CD4-positive, alpha-beta T cell treated with Interferon alpha-2 for 1 hour (primary cell): ENCODE data around the gene KDM4D.
"Not testable (repeated sequence)": the region's sequence is repeated elsewhere in the genome, so short reads cannot be mapped to it uniquely, and the experiment has no call there.

Experiments
- DNase-seq, 2 donors: peaks; one replicate each; pipeline ENCODE4 v3.0.0-alpha.2; 2020 to 2022

The KDM4D gene

DNA sequence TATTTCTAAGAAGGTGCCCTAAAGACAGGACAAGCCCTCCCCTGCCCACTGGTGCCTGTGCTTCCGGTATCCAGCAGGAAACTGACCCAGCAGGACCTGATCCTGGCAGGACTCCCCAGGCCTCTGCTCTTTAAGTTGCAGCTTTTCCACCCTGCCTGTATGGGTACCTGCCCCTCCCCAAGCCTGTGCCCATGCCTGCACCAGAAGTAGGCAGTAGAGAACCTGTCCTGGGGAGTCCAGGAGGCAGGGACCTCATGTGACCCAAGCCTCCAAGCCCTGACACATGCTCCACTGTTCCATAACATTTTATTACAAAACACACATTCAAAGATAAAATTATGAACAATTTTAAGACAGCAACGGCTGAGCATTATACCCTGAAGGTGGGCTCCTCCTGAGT lies 14.3 kb upstream of the KDM4D start:
- no peak for DNase-seq

DNA sequence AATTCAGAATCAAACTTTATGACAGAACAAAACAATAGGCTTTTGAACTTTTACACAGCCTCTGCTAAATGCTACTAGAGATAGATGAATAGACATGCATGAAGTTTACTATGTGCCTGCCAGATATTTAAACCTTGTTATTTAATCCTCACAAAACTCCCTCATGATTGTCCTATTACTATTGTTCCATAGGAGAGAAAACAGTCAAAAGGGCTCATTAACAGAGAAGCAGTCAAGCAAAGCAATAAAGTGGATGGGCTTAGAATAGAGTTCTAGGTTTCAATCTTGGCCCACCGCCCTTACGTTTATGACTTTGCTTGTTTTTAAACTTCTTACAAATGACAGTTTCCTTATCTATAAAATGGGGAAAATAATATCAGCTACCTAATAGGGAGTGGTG lies 13.0 kb upstream of the KDM4D start:
- DNase-seq: no peak

DNA sequence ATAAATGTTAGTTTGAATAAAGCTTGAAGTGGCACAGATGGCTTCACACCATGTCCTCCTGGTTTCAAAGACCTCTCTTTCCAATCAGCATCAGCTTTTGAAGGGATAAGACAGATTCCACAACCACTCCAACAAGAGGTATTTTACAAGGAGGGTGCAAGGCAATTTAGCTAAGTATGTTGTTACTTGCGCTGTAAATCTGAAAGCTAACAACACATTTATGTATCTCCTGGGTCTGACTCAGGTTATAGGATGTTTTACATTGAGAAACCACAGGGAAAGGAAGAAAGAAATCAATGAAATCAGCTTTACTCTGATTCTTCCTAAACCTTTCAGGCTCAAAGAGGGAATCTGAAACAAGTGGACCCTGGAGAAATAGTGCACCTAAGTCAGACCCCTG lies 12.3 kb upstream of the KDM4D start:
- DNase-seq: no peak

DNA sequence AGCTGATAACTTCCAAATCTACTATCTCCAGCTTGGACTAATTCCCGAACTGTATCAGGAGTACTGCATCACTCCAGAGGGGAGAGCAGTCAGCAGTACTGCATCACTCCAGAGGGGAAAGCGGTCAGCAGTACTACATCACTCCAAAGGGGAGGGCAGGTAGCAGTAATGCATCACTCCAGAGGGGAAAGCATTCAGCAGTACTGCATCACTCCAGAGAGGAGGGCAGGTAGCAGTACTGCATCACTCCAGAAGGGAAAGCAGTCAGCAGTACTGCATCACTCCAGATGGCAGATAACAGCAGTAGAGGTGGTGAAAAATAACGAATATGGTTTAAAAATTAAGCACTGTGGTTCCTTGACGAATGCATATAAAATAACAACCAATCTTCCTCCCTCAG lies 8.6 kb upstream of the KDM4D start:
- DNase-seq: no peak

DNA sequence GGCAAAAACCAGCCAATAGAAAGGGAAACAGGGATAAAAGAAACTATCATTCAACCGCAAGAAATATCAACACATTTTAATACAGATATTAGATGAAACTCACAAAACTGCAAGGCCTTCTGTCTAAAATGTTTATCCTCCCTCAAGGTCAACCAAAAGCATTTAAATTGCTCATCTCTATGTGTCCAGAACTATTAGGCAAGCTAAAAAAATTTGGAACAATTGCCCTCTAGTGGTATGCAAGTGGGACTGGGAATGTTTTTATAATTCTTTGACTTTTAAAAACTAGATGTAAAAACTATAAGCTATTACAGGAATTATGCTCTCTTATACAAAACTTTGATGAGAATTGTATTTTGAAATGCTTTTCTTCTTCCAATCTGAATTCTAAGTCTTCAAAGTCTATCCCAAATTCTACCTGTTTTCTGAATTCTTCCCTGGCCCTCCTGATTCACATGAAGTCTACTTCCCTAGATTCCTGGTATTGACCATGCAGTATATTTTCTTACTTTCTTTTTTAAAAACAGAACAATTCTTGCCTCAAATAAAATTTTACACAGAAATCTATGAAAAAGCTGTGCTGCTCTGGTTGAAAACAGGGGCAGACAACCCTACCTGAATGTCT lies 5.1 kb upstream of the KDM4D start:
- no peak for DNase-seq

DNA sequence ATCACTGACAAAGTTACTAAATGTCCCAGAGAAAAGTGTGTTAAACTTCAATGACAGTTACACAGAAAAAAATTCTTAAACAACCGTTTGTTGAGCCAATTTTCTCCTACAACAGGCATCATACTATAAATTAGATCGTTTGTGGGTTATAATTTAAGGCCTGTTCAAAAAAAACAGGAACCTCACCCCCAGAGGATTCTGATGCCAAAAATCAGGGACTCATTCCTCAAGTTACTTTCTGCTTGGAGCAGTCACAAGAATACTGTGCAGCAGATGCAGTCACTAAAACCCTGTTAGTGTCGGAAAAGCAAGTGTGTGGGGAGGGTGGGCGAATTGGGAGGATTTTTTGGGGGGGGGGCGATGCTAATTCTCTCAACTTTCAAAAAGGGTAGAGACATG lies 810 bp upstream of the KDM4D start:
- DNase-seq: no peak

DNA sequence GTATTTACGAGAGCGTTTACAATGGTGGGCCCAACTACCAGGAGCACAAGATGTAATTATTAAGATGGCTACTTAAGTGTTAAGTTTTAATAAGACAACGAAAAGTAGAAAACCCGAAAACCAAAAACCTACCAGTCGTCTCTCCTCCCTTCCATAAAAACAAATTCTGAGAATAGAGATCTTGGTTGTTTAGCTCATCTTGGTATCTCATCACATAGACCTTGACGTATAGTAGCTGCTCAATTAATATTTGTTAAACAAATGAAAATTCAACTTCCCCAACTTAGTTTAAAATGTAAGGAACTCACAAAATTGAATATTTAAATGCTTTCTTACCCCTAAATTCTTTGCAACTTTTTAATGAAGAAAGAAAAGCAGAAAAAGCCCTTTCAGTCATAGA lies 669 bp downstream of the KDM4D start:
- DNase-seq: no peak

DNA sequence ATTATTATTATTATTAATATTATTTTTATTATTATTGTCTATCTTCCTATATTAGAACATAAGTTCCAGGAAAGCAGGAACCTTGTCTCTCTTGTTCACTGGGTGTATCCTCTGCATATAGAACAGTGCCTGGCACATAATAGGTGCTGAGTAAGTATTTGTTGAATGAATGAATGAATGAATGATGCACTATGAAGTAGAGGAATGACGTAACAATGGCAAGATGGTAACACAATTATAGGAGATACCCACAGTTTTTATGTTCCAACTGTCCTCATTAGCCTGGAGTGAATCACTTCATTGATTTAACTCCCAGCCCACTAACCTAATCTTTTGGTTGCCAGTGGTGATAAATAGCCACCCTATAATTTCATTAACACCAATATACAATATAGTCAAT lies 2.1 kb downstream of the KDM4D start:
- DNase-seq: no peak

DNA sequence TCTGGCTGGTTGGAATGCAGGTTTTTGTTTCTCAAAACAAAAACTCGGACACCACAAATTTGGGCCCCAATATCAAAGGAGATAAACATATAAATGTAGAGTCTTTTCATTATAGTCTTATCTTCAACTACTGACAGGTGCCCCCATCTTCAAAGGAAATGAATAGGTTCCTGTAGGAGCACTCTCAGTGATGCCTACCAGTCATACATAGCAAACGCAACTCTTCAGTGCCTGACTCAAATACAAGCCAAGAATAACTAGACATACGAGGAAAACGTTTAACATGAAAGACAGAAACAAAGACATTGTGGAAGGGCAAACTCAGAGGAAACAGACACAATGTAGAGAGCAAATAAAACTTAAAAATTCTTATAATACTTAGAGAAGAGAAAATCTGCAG lies 13.9 kb downstream of the KDM4D start:
- no peak for DNase-seq

DNA sequence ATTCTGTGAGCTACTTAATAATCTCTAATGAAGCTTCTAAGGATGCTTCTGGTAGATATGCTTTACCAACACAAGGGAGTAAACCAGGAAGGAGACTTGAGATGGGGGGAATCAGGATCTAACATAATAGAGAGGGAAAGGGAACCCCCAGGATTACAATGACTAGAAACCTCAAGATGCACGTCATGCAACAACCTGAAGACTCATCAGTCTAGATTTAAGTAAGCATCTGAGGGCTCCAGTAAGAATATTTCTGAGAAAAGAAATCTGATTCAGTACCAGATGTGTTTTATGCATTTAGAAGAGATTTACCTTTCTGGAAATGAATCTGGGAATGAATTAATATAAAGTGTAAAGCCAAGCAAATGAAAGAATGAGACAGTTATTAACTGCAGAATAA lies 15.2 kb downstream of the KDM4D start:
- DNase-seq: no peak

DNA sequence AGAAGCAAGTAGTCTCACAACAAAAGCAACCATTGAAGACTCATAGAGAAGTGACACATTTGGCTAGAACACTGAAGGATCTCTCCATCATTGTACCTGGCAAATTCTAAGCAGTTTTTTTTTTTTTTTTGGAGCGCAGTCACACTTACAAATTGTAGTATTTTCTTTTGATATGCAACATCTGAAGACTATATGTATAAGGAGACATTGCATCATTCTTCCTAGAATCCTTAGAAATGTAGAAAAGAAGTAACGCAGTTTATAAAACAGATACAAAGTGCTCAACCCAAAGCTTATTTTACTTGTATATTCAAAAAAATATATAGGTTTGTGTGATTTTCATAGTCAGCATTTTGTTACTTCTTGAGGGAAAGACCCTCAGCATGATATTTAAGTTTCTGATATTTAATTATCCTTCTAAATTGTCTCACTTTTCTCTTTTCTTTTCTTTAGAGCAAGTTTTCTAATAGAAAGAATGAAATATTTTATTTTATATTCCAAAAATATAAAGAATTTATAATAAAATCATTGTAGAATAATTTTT lies 20.0 kb downstream of the KDM4D start:
- no peak for DNase-seq

DNA sequence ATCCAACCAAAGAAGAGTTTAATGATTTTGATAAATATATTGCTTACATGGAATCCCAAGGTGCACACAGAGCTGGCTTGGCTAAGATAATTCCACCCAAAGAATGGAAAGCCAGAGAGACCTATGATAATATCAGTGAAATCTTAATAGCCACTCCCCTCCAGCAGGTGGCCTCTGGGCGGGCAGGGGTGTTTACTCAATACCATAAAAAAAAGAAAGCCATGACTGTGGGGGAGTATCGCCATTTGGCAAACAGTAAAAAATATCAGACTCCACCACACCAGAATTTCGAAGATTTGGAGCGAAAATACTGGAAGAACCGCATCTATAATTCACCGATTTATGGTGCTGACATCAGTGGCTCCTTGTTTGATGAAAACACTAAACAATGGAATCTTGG lies 23.9 kb downstream of the KDM4D start:
- no peak for DNase-seq

DNA sequence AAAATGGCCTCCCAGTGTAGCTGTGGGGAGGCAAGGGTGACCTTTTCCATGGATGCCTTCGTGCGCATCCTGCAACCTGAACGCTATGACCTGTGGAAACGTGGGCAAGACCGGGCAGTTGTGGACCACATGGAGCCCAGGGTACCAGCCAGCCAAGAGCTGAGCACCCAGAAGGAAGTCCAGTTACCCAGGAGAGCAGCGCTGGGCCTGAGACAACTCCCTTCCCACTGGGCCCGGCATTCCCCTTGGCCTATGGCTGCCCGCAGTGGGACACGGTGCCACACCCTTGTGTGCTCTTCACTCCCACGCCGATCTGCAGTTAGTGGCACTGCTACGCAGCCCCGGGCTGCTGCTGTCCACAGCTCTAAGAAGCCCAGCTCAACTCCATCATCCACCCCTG lies 24.8 kb downstream of the KDM4D start:
- no peak for DNase-seq

DNA sequence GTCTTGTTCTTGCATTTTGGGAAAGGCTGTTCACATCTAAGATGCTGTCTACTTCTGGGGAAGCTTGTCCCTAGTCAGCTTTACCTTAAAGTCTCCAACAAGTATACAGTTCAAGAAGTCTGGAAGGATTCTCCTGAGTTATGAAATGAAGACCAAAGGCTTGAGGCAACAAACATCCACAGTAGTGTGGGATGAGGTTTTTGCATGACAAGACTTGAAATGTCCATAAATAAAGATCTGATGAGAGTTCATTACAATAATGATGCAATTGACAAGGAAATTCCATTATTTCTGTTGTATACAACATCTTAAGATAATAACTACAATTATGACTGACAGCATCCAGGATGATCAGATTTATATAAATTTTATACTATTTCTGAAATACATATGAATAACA lies 30.2 kb downstream of the KDM4D start:
- DNase-seq: no peak

DNA sequence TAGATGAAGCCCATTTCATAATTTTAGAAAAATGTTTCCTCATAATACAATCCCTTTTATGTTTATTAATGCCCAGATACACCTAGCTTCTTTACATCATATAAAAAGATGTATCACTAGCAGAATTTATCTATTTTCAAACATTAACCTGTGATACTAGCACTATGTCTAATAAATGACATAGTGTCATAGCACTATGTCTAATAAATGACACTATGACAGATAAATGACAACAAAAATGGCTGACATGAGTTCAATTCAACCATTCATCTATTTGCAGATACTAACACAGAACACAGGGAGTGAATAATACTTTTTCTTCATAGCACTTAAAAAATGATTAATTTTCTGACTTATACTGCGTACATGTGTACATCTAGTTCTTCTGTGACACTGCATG lies 32.1 kb downstream of the KDM4D start:
- DNase-seq: no peak

DNA sequence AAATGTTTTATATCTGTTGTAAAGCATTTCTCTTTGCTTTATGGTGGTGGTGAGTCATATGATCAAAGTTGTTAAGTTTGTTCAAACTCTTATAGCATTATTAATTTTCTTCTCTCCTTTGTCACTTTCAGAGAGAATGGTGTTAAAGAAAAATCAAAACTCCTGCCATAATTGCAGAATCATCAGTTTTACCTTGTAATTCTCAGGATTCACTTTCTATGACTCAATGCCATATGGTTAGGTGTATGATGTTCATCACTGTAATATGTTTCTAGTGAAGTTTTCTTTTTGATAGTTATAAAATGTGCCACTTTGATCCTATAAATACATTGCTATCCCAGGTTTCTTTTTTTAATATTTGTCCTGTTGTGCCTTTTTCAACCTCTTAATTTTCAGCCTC lies 37.9 kb downstream of the KDM4D start:
- no peak for DNase-seq

DNA sequence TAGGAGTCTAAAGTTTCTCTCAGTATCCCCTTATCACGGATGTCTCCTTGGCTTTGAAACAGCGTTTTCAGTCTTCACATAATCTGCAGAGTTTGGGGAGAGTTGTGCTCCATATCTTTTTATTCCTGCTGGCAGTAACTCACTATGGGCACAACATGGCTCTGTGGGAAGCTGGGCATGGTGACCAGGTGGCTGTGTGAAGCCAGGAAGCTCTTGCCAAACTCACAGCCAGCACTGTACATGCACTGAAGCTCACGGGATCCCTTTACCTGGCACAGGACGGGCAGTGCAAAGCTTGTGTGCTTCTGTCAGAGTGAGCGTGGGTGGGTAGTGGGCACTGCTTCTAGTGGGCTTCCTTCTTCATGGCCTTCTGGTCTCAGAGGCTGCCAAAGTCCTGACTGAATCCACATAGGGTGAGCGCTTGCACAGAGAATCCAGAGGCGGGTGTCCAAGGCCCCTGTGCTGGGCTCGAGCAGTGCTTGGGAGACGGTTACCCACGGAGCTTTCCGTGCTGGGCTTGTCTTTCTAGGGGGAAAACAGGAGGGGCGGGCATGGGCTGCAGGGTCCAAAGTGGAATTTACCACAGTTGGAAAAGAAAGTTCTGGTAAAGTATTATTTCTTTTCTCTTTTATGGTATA lies 40.8 kb downstream of the KDM4D start:
- no peak for DNase-seq

DNA sequence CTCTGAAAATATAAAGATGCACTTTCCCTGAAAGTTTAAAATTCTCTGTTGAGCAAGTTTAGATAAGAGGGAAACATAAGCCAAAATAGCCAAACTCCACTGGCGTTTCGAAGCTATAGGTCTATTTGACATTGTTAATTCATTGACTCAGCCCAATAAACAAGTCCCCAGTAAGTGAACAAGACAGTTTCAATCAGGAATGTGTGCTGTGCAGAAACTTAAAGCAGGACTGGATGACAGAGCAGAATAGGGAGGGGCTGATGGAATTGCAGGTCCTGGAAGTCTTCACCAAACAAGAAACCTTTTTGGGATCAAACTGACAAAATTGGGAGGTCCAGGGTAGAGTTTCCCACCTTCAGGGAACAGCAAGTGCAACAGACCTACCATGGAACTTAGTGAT lies 42.6 kb downstream of the KDM4D start:
- no peak for DNase-seq

DNA sequence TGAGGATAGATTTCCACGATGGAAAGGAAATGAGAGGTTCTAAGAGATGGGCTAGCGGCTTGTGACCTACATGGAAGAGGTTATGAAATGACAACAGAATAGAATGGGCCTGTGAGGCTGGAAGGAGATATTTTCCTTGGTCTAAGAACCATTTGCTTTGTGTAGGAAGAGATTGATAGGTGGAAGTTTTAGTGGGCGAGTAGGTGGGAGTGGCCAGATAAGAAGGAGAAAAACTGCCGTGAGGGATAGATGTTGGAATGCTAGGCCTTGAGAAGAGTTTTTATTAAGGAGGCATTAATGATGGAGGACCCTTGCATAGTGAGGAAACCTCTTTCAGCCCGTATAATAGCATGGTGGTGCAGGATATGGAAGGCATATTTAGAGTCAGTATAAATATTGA lies 48.0 kb downstream of the KDM4D start:
- DNase-seq: not testable (repeated sequence)

DNA sequence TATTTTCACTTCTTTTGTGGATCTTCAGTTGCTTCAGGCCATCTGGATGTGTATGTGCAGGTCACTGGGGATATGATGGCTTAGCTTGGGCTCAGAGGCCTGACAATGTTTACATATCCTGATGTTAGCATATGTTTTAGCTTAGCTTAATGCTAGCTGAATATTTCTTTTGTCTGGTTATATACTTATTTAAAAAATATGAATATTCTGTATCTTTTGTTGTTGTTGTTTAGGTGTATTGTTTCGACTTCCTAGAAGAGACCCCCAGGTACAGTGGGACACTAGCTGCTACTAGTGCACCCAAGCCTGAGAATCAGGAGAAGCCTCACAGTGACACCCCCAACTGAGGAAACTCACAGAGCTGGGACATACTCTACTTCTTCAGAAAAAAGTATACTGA lies 51.4 kb downstream of the KDM4D start, which contains the start of gene KDM4E:
Gene KDM4E (plus strand): TSS at position 301 of the 400 bp plus-strand sequence. CDS start 300 bp downstream, outside the sequence.
- DNase-seq: no peak

DNA sequence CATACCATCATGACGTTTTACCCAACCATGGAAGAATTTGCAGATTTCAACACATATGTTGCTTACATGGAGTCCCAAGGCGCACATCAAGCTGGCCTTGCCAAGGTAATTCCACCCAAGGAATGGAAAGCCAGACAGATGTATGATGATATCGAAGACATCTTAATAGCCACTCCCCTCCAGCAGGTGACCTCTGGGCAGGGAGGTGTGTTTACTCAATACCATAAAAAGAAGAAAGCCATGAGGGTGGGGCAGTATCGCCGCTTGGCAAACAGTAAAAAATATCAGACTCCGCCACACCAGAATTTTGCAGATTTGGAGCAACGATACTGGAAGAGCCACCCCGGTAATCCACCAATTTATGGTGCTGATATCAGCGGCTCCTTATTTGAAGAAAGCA lies 52.1 kb downstream of the KDM4D start:
- DNase-seq: not testable (repeated sequence)

DNA sequence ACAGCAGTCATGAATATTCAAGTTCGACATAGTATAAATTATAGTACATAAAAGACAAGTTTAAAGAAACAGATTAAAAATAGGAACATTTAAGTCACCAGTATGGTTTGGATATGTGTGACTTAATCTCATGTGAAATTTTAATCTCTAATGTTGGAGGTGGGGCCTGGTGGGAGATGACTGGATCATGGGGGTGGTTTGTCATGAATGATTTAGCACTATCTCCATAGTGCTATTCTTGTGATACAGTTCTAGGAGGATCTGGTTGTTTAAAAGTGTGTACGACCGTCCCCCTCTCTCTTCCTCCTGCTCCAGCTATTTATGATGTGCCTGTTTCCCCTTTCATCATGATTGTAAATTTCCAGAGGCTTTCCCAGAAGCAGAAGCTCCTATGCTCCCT lies 54.8 kb downstream of the KDM4D start:
- no peak for DNase-seq

DNA sequence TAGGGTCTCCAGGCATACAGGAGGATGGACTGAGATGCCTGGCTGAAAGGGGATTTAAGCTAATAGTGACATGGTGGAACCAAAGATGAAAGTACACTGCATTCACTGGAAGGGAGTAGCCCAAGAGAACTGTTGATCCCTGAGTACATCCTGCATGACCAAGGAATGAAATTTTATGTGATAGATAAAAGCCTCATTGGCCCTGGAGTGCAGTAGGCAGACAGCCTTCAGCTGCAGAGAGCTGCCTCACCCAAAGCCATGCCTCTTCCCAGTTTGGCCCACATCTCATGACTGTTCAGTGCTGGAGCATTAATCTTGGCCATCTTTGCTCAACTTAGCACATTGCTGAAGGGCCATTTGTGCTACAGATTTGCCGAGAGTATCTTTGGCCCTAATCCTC lies 59.5 kb downstream of the KDM4D start:
- DNase-seq: no peak

DNA sequence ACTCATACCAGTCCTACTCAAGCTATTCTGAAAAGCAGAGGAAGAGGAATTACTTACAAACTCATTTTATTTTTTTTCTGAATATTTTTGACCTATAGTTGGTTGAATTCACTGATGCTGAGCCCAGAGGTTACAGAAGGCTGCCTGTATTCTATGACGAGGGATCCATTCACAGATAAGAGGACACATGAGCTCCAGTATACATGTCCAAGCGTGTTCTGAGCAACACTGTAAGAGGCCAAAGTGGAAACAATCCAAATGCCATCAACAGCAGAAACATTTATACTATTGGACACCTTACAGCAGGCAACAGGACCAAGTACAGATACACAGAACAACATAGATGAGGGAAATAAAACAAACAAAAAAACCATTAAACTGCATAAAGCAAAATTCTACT lies 61.8 kb downstream of the KDM4D start:
- no peak for DNase-seq
